NCI-H524 (cell line): ENCODE data around the gene TDRD7.
"Not testable (repeated sequence)": the region's sequence is repeated elsewhere in the genome, so short reads cannot be mapped to it uniquely, and the experiment has no call there.

Experiments used
- DNase-seq, 2 experiments: peaks; one replicate each; lab custom pipeline; 2025; lab: John Stamatoyannopoulos, UW

The TDRD7 gene

GRCh38 chr9:97478301-97478981, 66.5 kb downstream of the TDRD7 start:
- no peak for DNase-seq

- DNase-seq: no peak
Observed at GRCh38 chr9:97479496-97480159, 67.7 kb downstream of the TDRD7 start.

- DNase-seq: no peak
Observed at GRCh38 chr9:97480174-97480573, 68.3 kb downstream of the TDRD7 start.

- DNase-seq: no peak
Observed at GRCh38 chr9:97480749-97481148, 68.9 kb downstream of the TDRD7 start.

GRCh38 chr9:97484134-97484533, 72.2 kb downstream of the TDRD7 start:
- no peak for DNase-seq

- peak in 1 of 2 experiments; percentile 33 for DNase-seq
Observed at GRCh38 chr9:97487107-97487506, 75.2 kb downstream of the TDRD7 start.

GRCh38 chr9:97487861-97488260, 76.0 kb downstream of the TDRD7 start:
- no peak for DNase-seq

- DNase-seq: no peak
Observed at GRCh38 chr9:97491216-97491999, 79.5 kb downstream of the TDRD7 start.

- not testable (repeated sequence) for DNase-seq
Observed at GRCh38 chr9:97497558-97498375, 85.9 kb downstream of the TDRD7 start.

GRCh38 chr9:97498846-97499245, 87.0 kb downstream of the TDRD7 start:
- DNase-seq: not testable (repeated sequence)

GRCh38 chr9:97500263-97500662, 88.4 kb downstream of the TDRD7 start:
- DNase-seq: no peak

- no peak for DNase-seq
Observed at GRCh38 chr9:97500765-97501176, 88.9 kb downstream of the TDRD7 start.

- DNase-seq: peak; percentile 38 to 79
Observed at GRCh38 chr9:97501177-97501971, 89.5 kb downstream of the TDRD7 start, which contains the start of gene TMOD1. Gene TMOD1, plus strand, starts transcription at chr9:97501666. Its CDS starts 22,523 bp downstream, at chr9:97524189.

GRCh38 chr9:97501972-97502221, 90.0 kb downstream of the TDRD7 start:
- peak in 1 of 2 experiments; percentile 33 for DNase-seq

GRCh38 chr9:97502222-97502983, 90.5 kb downstream of the TDRD7 start:
- DNase-seq: peak in 1 of 2 experiments; percentile 26

GRCh38 chr9:97502984-97503861, 91.3 kb downstream of the TDRD7 start:
- no peak for DNase-seq

GRCh38 chr9:97503862-97504210, 91.9 kb downstream of the TDRD7 start:
- no peak for DNase-seq

GRCh38 chr9:97504381-97505216, 92.7 kb downstream of the TDRD7 start:
- DNase-seq: no peak

- no peak for DNase-seq
Observed at GRCh38 chr9:97505845-97506244, 93.9 kb downstream of the TDRD7 start.
